HG03045 (cell line): Measurements from ENCODE around the gene SNUPN.
"Not testable (repeated sequence)": the region's sequence is repeated elsewhere in the genome, so short reads cannot be mapped to it uniquely, and the experiment has no call there.

ENCODE experiments used
- ATAC-seq: cut with Tn5 transposase; IDR thresholded peaks from one replicate; pipeline ENCODE4 v1.9.1; 2021; ENCODE audit warnings: mild to moderate bottlenecking, moderate library complexity; ENCODE audit not compliant: unreplicated experiment

Gene SNUPN

DNA sequence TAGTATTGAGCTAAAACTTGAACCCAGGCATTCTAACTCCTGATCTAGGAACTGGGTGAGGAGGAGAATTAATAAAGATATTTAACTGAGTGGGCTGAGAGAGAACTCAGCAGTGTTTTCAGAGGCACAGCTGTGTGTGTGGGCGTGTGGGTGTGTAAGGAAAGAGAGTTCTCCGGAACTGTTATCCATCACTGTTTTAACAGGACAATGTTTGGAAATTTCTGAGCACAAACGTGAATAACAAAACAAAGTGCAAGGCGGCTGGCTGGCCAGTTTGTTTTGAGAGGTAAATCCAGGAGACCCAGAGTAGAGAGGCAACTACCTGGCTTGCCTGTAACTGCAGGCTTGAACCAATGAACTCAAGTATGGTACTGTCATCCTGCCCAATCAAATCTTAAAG, 41.4 kb downstream of the SNUPN start:
- ATAC-seq: no peak

DNA sequence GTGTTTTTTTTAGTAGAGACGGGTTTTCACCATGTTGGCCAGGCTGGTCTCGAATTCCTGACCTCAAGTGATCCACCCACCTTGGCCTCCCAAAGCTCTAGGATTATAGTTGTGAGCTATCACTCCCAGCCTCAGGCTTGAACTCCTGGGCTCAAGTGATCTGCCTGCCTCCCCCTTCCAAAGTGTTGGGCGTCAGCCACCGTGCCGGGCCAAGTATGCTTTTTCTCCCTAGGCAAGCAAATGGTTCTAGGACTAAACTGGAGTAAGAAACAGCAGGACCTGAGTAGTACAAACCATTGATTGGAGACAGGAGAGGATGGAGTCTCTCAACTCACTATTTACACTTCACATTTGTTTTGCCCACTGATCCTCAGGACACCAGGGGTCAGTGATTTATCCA, 41.8 kb downstream of the SNUPN start:
- no peak for ATAC-seq

- not testable (repeated sequence) for ATAC-seq
Observed at GRCh38 chr15:75582943-75583342, 42.6 kb downstream of the SNUPN start.

DNA sequence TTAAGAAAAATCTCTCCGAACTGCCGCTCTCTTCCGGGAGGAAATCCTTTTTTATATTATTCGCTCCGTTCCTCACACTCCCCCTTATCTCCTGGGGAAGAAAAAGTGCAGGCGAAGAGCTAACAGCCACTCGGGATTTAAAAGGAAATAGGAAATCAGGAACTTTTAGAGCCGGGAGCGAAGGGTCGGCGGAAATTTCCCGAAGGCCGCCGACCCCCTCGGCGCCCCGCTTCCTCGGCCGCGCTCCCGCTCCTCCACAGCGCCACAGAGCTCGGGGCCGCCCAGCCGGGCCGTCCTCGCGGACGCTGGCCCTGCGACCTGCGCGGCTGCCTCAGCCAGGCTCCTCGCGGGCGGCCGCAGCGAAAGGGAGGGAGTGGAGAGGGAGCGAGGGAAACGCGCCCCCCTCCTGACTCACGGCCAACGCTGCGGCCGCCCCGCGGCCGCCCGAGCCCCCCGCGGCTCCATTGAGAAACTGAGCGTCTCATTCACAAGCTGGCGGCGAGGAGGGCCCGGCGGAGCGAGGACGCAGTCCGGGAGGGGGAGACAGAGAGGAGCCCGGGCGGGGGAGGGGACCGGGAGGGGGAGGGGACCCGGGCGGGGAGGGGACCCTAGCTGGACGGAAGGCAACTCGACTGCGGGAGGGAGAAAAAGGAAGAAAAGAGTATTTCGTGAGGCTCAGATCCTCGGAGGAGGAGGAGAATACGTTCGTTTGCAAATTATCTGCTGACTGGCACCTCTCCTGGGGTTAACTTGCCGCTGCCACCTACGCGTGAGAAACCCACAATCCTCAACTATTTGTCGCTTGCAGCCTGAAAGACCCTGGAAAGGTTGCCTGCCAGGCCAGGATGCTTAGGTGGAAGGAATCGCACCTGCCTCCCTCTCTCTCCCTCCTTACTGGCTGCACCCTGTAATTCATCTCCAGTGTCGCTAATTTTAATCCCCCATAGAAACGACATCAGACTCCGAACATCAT, 46.3 kb downstream of the SNUPN start, which contains the start of gene PTPN9:
PTPN9 (minus strand) TSS at position 368 of the 973 bp plus-strand sequence. CDS start 539 bp downstream, outside the sequence.
- peak; percentile 50 for ATAC-seq

DNA sequence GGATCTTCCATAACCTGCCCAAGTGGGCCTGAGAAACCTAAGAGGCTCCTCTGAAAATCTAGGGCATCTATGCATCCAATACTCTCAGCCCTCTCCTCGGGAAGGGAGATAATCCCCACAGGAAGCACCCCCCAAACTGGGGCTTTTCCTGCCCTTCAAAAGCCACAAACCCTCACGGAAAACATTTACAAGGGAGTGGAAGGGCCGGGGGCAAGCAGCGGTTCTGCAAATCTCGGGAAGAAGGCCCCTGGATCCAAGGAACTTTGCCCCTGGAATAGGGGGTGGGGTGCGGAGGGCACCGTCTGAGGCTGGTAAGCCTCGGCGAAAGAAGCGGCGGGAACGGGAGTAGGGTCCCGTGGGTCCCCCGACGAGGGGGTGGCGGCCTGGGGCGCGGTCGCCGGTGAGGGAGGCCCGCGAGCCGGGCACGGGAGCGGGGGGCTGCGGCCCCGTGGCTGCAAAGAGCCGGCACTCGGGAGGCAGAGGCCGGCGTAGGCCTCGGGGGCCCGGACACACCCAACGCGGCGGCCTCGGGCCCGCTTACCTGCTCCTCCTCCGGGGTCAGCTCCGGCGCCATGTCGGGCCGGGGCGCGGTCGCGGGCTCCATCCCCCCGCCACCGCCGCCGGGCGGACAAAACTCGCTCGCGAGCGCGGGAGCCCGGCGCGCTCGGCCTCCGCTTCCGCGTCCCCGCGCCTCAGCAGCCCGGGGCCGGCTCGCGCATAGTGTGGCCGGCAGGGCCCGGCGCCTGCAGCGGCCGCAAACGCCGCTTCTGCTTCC, 47.2 kb downstream of the SNUPN start:
- peak; percentile 45 for ATAC-seq

DNA sequence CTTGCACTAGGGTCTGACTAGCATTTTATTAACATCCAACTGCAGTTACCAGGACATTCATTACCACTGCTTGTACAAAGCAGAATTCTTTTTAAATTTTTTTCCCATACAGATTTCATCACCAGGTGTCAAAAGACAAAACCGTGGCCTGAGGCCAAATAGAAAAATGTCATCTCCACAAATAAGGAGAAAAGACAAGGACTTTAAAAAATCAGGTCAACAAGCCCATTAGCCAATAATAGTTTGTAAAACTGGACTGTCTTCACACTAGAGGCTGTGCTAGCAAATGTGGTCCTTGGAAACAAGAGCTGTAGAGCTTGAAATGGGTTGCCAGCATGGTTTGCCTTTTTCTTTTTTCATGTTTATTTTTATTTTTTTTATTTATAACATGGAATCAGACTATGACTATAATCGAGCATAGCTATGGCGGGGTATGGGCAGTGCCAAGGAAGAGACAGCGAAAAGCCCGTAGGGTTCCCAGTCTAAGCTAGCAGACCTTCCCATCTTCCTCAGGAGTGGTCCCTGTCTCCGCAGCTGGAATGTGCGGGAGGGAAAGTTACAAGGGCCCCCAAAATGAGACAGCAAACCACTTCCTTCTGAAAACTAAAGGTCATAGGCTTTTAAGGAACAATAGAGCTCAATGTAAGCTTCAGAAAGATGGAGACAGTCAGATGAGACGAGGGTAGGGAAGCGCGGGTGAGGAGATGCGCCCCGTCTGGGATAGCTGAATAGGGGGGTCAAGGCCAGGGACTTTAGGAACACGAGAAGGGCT, 47.9 kb downstream of the SNUPN start:
- no peak for ATAC-seq

- ATAC-seq: no peak
Observed at GRCh38 chr15:75573648-75574384, 51.7 kb downstream of the SNUPN start.

DNA sequence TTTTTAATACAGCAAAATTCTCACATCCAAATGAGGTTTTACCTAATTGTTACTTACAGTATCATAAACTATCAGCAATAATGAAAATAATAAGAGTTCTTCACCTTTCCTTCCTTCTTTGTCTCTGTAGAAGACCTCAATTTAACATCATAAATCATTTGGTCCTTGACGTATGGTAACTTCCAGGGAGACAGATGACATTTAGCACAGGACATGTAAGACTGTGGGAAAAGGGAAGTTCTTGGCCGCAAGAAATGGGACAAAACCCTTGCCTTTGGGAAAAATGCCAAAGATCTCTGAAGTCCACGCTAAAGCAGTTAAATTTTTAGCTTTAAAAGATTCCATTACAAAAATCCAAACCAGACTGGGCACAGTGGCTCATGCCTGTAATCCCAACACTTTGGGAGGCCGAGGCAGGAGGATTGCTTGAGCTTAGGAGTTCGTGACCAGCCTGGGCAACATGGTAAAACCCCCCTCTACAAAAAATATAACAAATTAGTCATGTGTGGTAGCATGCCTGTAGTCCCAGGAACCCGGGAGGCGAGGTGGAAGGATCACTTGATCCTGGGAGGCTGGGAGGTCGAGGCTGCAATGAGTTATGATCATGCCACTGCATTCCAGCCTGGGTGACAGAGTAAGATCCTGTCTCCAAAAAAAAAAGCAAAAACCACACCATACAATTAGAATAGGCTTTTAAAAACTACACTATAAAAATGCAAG, 55.2 kb downstream of the SNUPN start:
- ATAC-seq: no peak

- no peak for ATAC-seq
Observed at GRCh38 chr15:75565062-75565970, 60.2 kb downstream of the SNUPN start.

DNA sequence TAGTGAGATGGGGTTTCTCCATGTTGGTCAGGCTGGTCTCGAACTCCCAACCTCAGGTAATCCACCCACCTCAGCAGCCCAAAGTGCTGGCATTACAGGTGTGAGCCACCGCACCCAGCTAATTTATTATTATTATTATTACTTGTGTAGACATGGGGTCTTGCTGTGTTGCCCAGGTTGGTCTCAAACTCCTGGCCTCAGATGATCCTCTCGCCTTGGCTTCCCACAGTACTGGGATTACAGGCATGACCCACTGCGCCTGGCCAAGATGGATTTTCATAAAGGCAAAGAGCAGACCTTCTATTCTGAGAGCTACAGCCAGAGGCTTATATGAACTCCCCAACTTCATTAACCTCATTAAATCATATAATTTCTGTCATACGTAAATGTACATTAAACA, 63.6 kb downstream of the SNUPN start:
- ATAC-seq: no peak

DNA sequence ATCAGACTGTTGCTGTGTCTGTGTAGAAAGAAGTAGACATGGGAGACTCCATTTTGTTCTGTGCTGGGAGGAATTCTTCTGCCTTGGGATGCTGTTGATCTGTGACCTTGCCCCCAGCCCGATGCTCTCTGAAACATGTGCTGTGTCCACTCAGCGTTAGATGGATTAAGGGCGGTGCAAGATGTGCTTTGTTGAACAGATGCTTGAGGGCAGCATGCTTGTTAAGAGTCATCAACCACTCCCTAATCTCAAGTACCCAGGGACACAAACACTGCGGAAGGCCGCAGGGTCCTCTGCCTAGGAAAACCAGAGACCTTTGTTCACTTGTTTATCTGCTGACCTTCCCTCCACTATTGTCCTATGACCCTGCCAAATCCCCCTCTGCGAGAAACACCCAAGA, 66.2 kb downstream of the SNUPN start:
- ATAC-seq: not testable (repeated sequence)

GRCh38 chr15:75558955-75559354, 66.6 kb downstream of the SNUPN start:
- ATAC-seq: not testable (repeated sequence)

GRCh38 chr15:75554717-75555116, 70.8 kb downstream of the SNUPN start:
- no peak for ATAC-seq

GRCh38 chr15:75553659-75554058, 71.9 kb downstream of the SNUPN start:
- ATAC-seq: no peak

DNA sequence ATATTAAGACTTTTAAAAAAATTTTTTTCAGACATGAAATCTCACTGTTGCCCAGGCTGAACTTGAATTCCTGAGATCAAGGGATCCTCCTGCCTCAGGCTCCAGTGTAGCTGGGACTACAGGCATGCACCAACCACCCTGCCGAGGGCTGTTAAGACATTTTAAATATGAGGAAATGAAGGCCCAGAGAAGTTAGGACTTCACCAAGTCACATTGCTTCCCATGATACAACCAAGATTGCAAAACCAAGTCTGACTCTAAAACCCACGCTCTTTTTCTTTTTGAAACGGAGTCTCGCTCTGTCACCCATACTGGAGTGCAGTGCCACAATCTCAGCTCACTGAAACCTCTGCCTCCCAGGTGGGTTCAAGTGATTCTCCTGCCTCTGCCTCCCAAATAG, 74.4 kb downstream of the SNUPN start:
- ATAC-seq: no peak
